B cell (primary cell): ENCODE results near the gene GPD1. TPM values are rescaled to one million over a fixed set of nuclear protein-coding genes. Genes with fewer than 3 reads are reported as not detected.

ENCODE experiments used
- ATAC-seq: fragments of 200-7000 bp; cut with Tn5 transposase; one replicate; pipeline ENCODE4 v1.10.0; 2021; ENCODE audit warnings: low read depth, mild to moderate bottlenecking, moderate number of reproducible peaks, moderate library complexity
- CTCF ChIA-PET: fragments of 350-600 bp; sonication (Branson Sonifier 250); formaldehyde crosslinking; loops from one replicate; lab custom pipeline; 2021; ENCODE audit warnings: antibody characterized with exemption, inconsistent platforms; lab: Charles Lee
- POLR2A ChIA-PET: fragments of 350-600 bp; sonication (Branson Sonifier 250); formaldehyde crosslinking; loops from one replicate; lab custom pipeline; 2021; ENCODE audit warnings: antibody characterized with exemption; lab: Charles Lee
- DNase-seq: peaks from one replicate; pipeline ENCODE4 v3.0.0; 2013
- H2AFZ ChIP-seq: 2 replicates; pipeline ENCODE4 v1.6.1; 2012; ENCODE audit warnings: mild to moderate bottlenecking, low read depth, low read length; ENCODE audit not compliant: insufficient read depth, poor library complexity, severe bottlenecking
- H3K27ac ChIP-seq, 2 donors: 1 replicate in 1 of 2; 2 replicates in 1 of 2; pipeline ENCODE4 v1.5.1; 2012 to 2013; ENCODE audit warnings: low read length in 2 of 2, mild to moderate bottlenecking in 2 of 2, moderate library complexity in 1 of 2
- H3K27me3 ChIP-seq, 4 experiments: fragments of 200-600 bp in 1 of 4; sonication (generic) in 1 of 4; replicated peaks in 1 of 4; 1 replicate in 2 of 4; 2 replicates in 2 of 4; pipeline versions ENCODE4 v1.6.1 to v1.7.0; 2013 to 2016; ENCODE audit warnings: low read length in 3 of 4, mild to moderate bottlenecking in 2 of 4, mixed read lengths in 1 of 4, moderate library complexity in 1 of 4; ENCODE audit not compliant: insufficient read depth in 4 of 4, control insufficient read depth in 3 of 4; ENCODE audit errors: control extremely low read depth in 1 of 4
- H3K36me3 ChIP-seq, 2 experiments: replicated peaks in 1 of 2; 1 replicate in 1 of 2; 2 replicates in 1 of 2; pipeline versions ENCODE4 v1.6.1 to v1.7.1; 2013; ENCODE audit warnings: low read length in 1 of 2; ENCODE audit not compliant: insufficient read depth in 2 of 2, control insufficient read depth in 1 of 2; ENCODE audit errors: control extremely low read depth in 1 of 2, extremely low read depth in 1 of 2
- H3K4me1 ChIP-seq, 2 donors: fragments of 200-600 bp in 1 of 2; sonication (generic) in 1 of 2; 1 replicate in 1 of 2; 2 replicates in 1 of 2; pipeline versions ENCODE4 v1.5.1 to v1.6.1; 2013 to 2017; ENCODE audit warnings: low read length in 2 of 2; ENCODE audit not compliant: control insufficient read depth in 2 of 2, insufficient read depth in 2 of 2
- H3K4me2 ChIP-seq: replicated peaks from 2 replicates; pipeline ENCODE3; 2012; ENCODE audit warnings: mild to moderate bottlenecking, low read depth, low read length; ENCODE audit not compliant: poor library complexity, severe bottlenecking
- H3K4me3 ChIP-seq, 5 experiments: fragments of 200-600 bp in 1 of 5; sonication (generic) in 1 of 5; 1 replicate in 3 of 5; 2 replicates in 2 of 5; pipeline versions ENCODE4 v1.5.1 to v1.7.0; 2011 to 2016; ENCODE audit warnings: low read length in 4 of 5, mild to moderate bottlenecking in 4 of 5, low read depth in 2 of 5, control low read depth in 1 of 5, moderate library complexity in 1 of 5; ENCODE audit not compliant: insufficient read depth in 1 of 5; ENCODE audit errors: control extremely low read depth in 1 of 5, extremely low read depth in 1 of 5
- H3K79me2 ChIP-seq: fragments of 200-600 bp; sonication (generic); one replicate; pipeline ENCODE4 v1.6.0; 2016; ENCODE audit warnings: low read length; ENCODE audit not compliant: control insufficient read depth, insufficient read depth
- H3K9ac ChIP-seq: fragments of 200-600 bp; sonication (generic); 2 replicates; pipeline ENCODE4 v1.6.1; 2017; ENCODE audit warnings: mild to moderate bottlenecking, low read length, moderate library complexity
- H3K9me3 ChIP-seq, 3 donors: one replicate each; pipeline versions ENCODE4 v1.6.1 to v1.7.1; 2013; ENCODE audit warnings: low read length in 2 of 3; ENCODE audit not compliant: control insufficient read depth in 2 of 3, insufficient read depth in 1 of 3; ENCODE audit errors: control extremely low read depth in 1 of 3
- H4K20me1 ChIP-seq: 2 replicates; pipeline ENCODE4 v1.6.0; 2012; ENCODE audit warnings: mild to moderate bottlenecking, low read length; ENCODE audit not compliant: insufficient read depth, control insufficient read depth, poor library complexity, severe bottlenecking
- H3K27ac Mint-ChIP-seq: one replicate; pipeline ENCODE4 v1.8.0; 2021; ENCODE audit warnings: mixed read lengths
- H3K27me3 Mint-ChIP-seq: one replicate; pipeline ENCODE4 v1.8.0; 2021; ENCODE audit warnings: mixed read lengths
- H3K4me1 Mint-ChIP-seq: one replicate; pipeline ENCODE4 v1.8.0; 2021; ENCODE audit warnings: mixed read lengths
- H3K4me3 Mint-ChIP-seq: one replicate; pipeline ENCODE4 v1.8.0; 2021; ENCODE audit warnings: mixed read lengths
- H3K9me3 Mint-ChIP-seq: one replicate; pipeline ENCODE4 v1.8.0; 2022; ENCODE audit warnings: mixed read lengths; ENCODE audit not compliant: insufficient read depth
- EZH2 ChIP-seq: IDR thresholded peaks from 2 replicates; pipeline ENCODE4 v1.6.1; 2012; ENCODE audit warnings: borderline replicate concordance, low read depth, mild to moderate bottlenecking, moderate library complexity, low read length; ENCODE audit not compliant: insufficient read depth, poor library complexity, severe bottlenecking
- WGBS: methylation state at CpG from one replicate; pipeline ENCODE4 v1.1.5; 2013; ENCODE audit warnings: missing lambda C conversion rate; ENCODE audit not compliant: insufficient coverage; 5-methylcytosine and 5-hydroxymethylcytosine counted together
- intact Hi-C: fragments of 100-400 bp; cut with micrococcal nuclease; formaldehyde crosslinking; loops from one replicate; pipeline ENCODE4 v1.10.0; 2022
- polyA plus RNA-seq: library from polyadenylated mRNA; depleted of rRNA; stranded (reverse); fragments of >200 nt; gene quantifications from 2 replicates; pipeline ENCODE4 v1.2.3, GENCODE V29; 2012
- total RNA-seq, 2 donors: library from RNA; stranded (reverse); fragments of 120-200 nt in 1 of 2; gene quantifications; 1 replicate in 1 of 2; 2 replicates in 1 of 2; pipeline versions ENCODE4 v1.2.3 to v1.2.4, GENCODE V29; 2013 to 2022
- TF ChIP-seq, protein P1 (sequence below): fragments of 200-600 bp; IDR thresholded peaks from one replicate; pipeline ENCODE4 v1.8.0; 2022; ENCODE audit warnings: antibody characterized with exemption, mild to moderate bottlenecking

The GPD1 gene
- total and polyA plus RNA-seq, 2 donors (not counting 1 experiment from before 2014, with no cell fraction given) = 0.54 to 1.1 TPM

DNA sequence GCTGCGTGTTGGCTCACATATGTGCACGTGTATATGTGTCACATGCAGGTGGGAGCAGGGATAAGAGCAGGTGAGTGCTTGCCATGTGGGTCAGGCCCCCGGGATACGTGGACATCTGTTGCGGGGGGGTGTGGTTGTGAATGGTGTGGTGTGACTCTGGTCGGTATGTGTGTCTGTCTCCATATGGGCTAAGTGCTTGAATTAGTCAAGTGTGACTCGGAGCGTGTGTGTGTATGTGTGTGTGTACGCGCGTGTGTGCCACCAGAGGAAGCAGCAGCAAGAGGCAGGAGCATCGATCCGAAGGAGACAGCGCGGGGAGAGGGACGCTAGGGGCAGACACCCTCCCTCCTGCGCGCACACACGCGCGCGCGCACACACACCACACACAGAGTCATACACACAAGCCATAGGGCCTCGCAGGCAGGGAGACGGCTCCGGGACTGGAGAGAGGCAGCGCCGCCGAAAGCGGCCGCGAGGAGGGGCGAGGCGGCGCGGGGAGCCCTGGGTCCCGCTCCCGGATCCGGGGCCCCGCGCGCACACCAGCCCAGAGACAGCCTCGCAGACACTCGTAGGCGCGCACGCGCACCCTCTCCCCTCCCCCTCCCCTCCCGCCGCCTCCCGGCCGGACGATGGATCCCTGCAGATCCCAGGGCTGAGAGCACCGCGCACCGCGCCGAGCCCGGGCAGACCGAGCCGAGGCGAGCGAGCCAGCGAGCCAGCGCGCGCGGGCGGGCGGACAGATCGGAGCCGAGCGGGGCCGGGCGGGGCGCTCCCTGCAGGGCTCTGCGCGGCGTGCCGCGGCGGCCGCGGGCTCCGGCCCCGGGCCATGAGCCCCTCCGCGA is 46.6 kb upstream of the GPD1 start, which contains the start of gene ASIC1:
Gene ASIC1, plus strand, starts transcription at position 597 of the 842 bp plus-strand sequence. CDS start 1,171 bp downstream, outside the sequence.
- ATAC-seq (peak; percentile 34), DNase-seq (peak; percentile 61)
- CTCF ChIA-PET = interaction anchor here (0.6 to 4.8 kb wide), 12 partner anchors 8 to 280 kb away, joined by 3 to 90 read pairs (median 6); no protein-coding TSS in a partner anchor
- Mint-ChIP-seq H3K4me1 (peaks cover 19% of the 10 kb centered on the region), H3K27me3 (peaks cover 65% of the 10 kb centered on the region), H3K4me3 (peak within 1 kb of the TSS; percentile 92), H3K9me3 (no peaks in the 10 kb centered on the region), H3K27ac (no peak within 1 kb of the TSS)
- Histone ChIP-seq H3K4me1 (peaks cover 22 to 23% of the 10 kb centered on the region in 2 donors), H3K36me3 (no peaks in the 10 kb centered on the region), H3K79me2 (no peaks in the 10 kb centered on the region), H3K27ac (no peak within 1 kb of the TSS), H2AFZ (peak within 1 kb of the TSS; percentile 56), H3K9ac (peak within 1 kb of the TSS; percentile 60), H3K9me3 (peaks cover 0 to 4% (median 0%) of the 10 kb centered on the region in 3 donors), H3K27me3 (peaks cover 0 to 51% (median 21%) of the 10 kb centered on the region in 4 experiments), H3K4me3 (peak within 1 kb of the TSS; percentile 2 to 62 (median 51)), H3K4me2 (peak within 1 kb of the TSS; percentile 94), H4K20me1 (no peaks in the 10 kb centered on the region)
- POLR2A ChIA-PET = no interaction called here
- intact Hi-C loops = loop anchor here (5.0 kb wide), 1 partner anchor 190 kb away; no protein-coding TSS in a partner anchor
- TF ChIP-seq, protein P1, sequence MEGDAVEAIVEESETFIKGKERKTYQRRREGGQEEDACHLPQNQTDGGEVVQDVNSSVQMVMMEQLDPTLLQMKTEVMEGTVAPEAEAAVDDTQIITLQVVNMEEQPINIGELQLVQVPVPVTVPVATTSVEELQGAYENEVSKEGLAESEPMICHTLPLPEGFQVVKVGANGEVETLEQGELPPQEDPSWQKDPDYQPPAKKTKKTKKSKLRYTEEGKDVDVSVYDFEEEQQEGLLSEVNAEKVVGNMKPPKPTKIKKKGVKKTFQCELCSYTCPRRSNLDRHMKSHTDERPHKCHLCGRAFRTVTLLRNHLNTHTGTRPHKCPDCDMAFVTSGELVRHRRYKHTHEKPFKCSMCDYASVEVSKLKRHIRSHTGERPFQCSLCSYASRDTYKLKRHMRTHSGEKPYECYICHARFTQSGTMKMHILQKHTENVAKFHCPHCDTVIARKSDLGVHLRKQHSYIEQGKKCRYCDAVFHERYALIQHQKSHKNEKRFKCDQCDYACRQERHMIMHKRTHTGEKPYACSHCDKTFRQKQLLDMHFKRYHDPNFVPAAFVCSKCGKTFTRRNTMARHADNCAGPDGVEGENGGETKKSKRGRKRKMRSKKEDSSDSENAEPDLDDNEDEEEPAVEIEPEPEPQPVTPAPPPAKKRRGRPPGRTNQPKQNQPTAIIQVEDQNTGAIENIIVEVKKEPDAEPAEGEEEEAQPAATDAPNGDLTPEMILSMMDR = no peak
- no peak for TF ChIP-seq EZH2
- 1% methylated on average over 75 of the region's 88 CpGs for WGBS
